Vagina (tissue), 2 donors: ENCODE data around the gene NINL. TPM values are rescaled to one million over a fixed set of nuclear protein-coding genes. Genes with fewer than 3 reads are reported as not detected.

Experiments used
- DNase-seq, 2 donors: peaks; one replicate each; pipeline ENCODE4 v3.0.0-alpha.2; 2017; ENCODE audit errors: extremely low spot score in 2 of 2
- H3K27ac ChIP-seq: fragments of 200-600 bp; sonication (generic); one replicate; pipeline ENCODE4 v1.5.1; 2019
- H3K27me3 ChIP-seq: fragments of 200-600 bp; sonication (generic); one replicate; pipeline ENCODE4 v1.5.1; 2019
- H3K36me3 ChIP-seq, 2 donors: fragments of 200-600 bp; sonication (generic); one replicate each; pipeline ENCODE4 v1.5.1; 2017 to 2019
- H3K4me1 ChIP-seq: fragments of 200-600 bp; sonication (generic); one replicate; pipeline ENCODE4 v1.5.1; 2019
- H3K4me3 ChIP-seq, 2 donors: fragments of 200-600 bp; sonication (generic); 1 replicate in 1 of 2; 2 replicates in 1 of 2; pipeline ENCODE4 v1.5.1; 2016 to 2019
- H3K9me3 ChIP-seq: fragments of 200-600 bp; sonication (generic); one replicate; pipeline ENCODE4 v1.5.1; 2019
- CTCF ChIP-seq, 3 experiments: fragments of 450-650 bp in 2 of 3; fragments of 200-600 bp in 1 of 3; sonication (generic) in 1 of 3; IDR thresholded peaks; one replicate each; pipeline ENCODE4 v1.5.1; 2017 to 2019; ENCODE audit warnings: antibody characterized with exemption in 3 of 3, mild to moderate bottlenecking in 2 of 3, moderate library complexity in 2 of 3
- POLR2A ChIP-seq, 2 donors: fragments of 450-650 bp; IDR thresholded peaks; one replicate each; pipeline ENCODE4 v1.6.1; 2017; ENCODE audit warnings: antibody characterized with exemption in 2 of 2, mild to moderate bottlenecking in 2 of 2, moderate library complexity in 2 of 2
- POLR2AphosphoS5 ChIP-seq, 2 donors: sonication (generic); formaldehyde crosslinking; IDR thresholded peaks; one replicate each; pipeline ENCODE4 v1.9.0; 2017; ENCODE audit warnings: antibody characterized with exemption in 2 of 2, mild to moderate bottlenecking in 2 of 2, low read depth in 1 of 2; ENCODE audit not compliant: insufficient read depth in 1 of 2
- intact Hi-C: fragments of 100-400 bp; cut with DNase I; formaldehyde crosslinking; loops from one replicate; pipeline ENCODE4 v1.15.1; 2023
- total RNA-seq: library from RNA; depleted of rRNA; stranded (reverse); fragments of >200 nt; gene quantifications from one replicate; pipeline ENCODE4 v1.2.3, GENCODE V29; 2016

NINL gene
- total RNA-seq, 1 donor from 2014 or later, result 11.5 TPM

- no peak for DNase-seq
- peaks cover 0 to 45% of the 10 kb centered on the region in 2 donors for H3K36me3 ChIP-seq
- intact Hi-C loops, result no loop called here
Measured at GRCh38 chr20:25464501-25465242, 120.7 kb downstream of the NINL start.

GRCh38 chr20:25461786-25462545, 123.4 kb downstream of the NINL start:
- TF ChIP-seq POLR2A (IDR thresholded peaks at IDR 0.05) (no peak), CTCF (IDR thresholded peaks at IDR 0.05) (no peak), POLR2AphosphoS5 (IDR thresholded peaks at IDR 0.05; ENCODE audit: insufficient read depth in 1 of 2, low read depth in 1 of 2) (no peak)
- Histone ChIP-seq H3K9me3 (no peaks in the 10 kb centered on the region), H3K4me3 (no peak overlapping the region), H3K36me3 (peaks cover 0 to 35% of the 10 kb centered on the region in 2 donors), H3K4me1 (no peaks in the 10 kb centered on the region), H3K27me3 (no peaks in the 10 kb centered on the region), H3K27ac (no peak overlapping the region)
- DNase-seq, result no peak
- intact Hi-C loops, result no loop called here

More at GRCh38 chr20:25464501-25465242, 120.7 kb downstream of the NINL start:
- TF ChIP-seq CTCF (IDR thresholded peaks at IDR 0.05) (no peak), POLR2A (IDR thresholded peaks at IDR 0.05) (no peak), POLR2AphosphoS5 (IDR thresholded peaks at IDR 0.05; ENCODE audit: insufficient read depth in 1 of 2, low read depth in 1 of 2) (no peak)
- no peaks in the 10 kb centered on the region for H3K27me3 ChIP-seq
- no peaks in the 10 kb centered on the region for H3K4me1 ChIP-seq
- no peak overlapping the region for H3K27ac ChIP-seq
- H3K9me3 ChIP-seq, result no peaks in the 10 kb centered on the region
- H3K4me3 ChIP-seq, result no peak overlapping the region

GRCh38 chr20:25461281-25461650, 124.1 kb downstream of the NINL start:
- Histone ChIP-seq H3K9me3 (no peaks in the 10 kb centered on the region), H3K36me3 (peaks cover 0 to 32% of the 10 kb centered on the region in 2 donors), H3K27me3 (no peaks in the 10 kb centered on the region), H3K4me1 (no peaks in the 10 kb centered on the region), H3K27ac (no peak overlapping the region), H3K4me3 (no peak overlapping the region)
- no peak for DNase-seq
- no peak for TF ChIP-seq POLR2AphosphoS5 (IDR thresholded peaks at IDR 0.05; ENCODE audit: insufficient read depth in 1 of 2, low read depth in 1 of 2)
- TF ChIP-seq POLR2A (IDR thresholded peaks at IDR 0.05), result no peak
- TF ChIP-seq CTCF (IDR thresholded peaks at IDR 0.05), result no peak
- intact Hi-C loops, result no loop called here

- peaks cover 0 to 32% of the 10 kb centered on the region in 2 donors for H3K36me3 ChIP-seq
- no peak overlapping the region for H3K4me3 ChIP-seq
- intact Hi-C loops, result no loop called here
- no peak for TF ChIP-seq CTCF (IDR thresholded peaks at IDR 0.05)
- TF ChIP-seq POLR2AphosphoS5 (IDR thresholded peaks at IDR 0.05; ENCODE audit: insufficient read depth in 1 of 2, low read depth in 1 of 2), result no peak
- no peak for TF ChIP-seq POLR2A (IDR thresholded peaks at IDR 0.05)
- no peaks in the 10 kb centered on the region for H3K4me1 ChIP-seq
- H3K27me3 ChIP-seq, result no peaks in the 10 kb centered on the region
- no peak for DNase-seq
- no peak overlapping the region for H3K27ac ChIP-seq
- H3K9me3 ChIP-seq, result no peaks in the 10 kb centered on the region
Measured at GRCh38 chr20:25460566-25461280, 124.6 kb downstream of the NINL start.
